Stomach (tissue), 4 donors: ENCODE measurements around the gene DPYSL5.

ENCODE experiments used
- CTCF ChIP-seq, 7 experiments: fragments of 450-650 bp in 4 of 7; fragments of 200-600 bp in 3 of 7; sonication (generic) in 3 of 7; IDR thresholded peaks; one replicate each; pipeline ENCODE4 v1.5.1; 2016 to 2019; ENCODE audit warnings: antibody characterized with exemption in 7 of 7, control low read depth in 2 of 7, mild to moderate bottlenecking in 1 of 7
- POLR2A ChIP-seq, 4 donors: fragments of 450-650 bp; IDR thresholded peaks; one replicate each; pipeline ENCODE4 v1.6.1; 2016; ENCODE audit warnings: antibody characterized with exemption in 4 of 4, control low read depth in 2 of 4, mild to moderate bottlenecking in 1 of 4, moderate library complexity in 1 of 4
- POLR2AphosphoS5 ChIP-seq, 3 donors: sonication (generic); formaldehyde crosslinking; IDR thresholded peaks; one replicate each; pipeline ENCODE4 v1.6.1; 2016; ENCODE audit warnings: antibody characterized with exemption in 3 of 3

- no peak for TF ChIP-seq CTCF (IDR thresholded peaks at IDR 0.05)
- no peak for TF ChIP-seq POLR2A (IDR thresholded peaks at IDR 0.05)
- no peak for TF ChIP-seq POLR2AphosphoS5 (IDR thresholded peaks at IDR 0.05)
Measured at GRCh38 chr2:26820932-26821331, 27.0 kb upstream of the DPYSL5 start.
